PC-9 (cell line): ENCODE measurements around the gene CRAMP1. TPM values are rescaled to one million over a fixed set of nuclear protein-coding genes. Genes with fewer than 3 reads are reported as not detected.

Experiments
- BruUV-seq: library from RNA; stranded (reverse); fragments of 400-500 nt; replicated peaks from 2 replicates; lab custom pipeline; 2021; lab: Mats Ljungman, UMichigan
- CTCF ChIA-PET: fragments of 300-600 bp; sonication (Branson Sonifier 250); formaldehyde crosslinking; loops from one replicate; lab custom pipeline; 2022; ENCODE audit warnings: antibody characterized with exemption; lab: Charles Lee
- POLR2A ChIA-PET: fragments of 300-600 bp; sonication (Branson Sonifier 250); formaldehyde crosslinking; loops from one replicate; lab custom pipeline; 2022; ENCODE audit warnings: antibody characterized with exemption; ENCODE audit not compliant: unreplicated experiment; lab: Charles Lee
- DNase-seq, 2 experiments: peaks; one replicate each; pipeline versions ENCODE4 v3.0.0 to v3.0.0-alpha.2; 2015 to 2022; ENCODE audit warnings: mixed read lengths in 1 of 2
- H2AFZ ChIP-seq: fragments of 200-600 bp; sonication (generic); 2 replicates; pipeline ENCODE4 v1.8.1; 2017; ENCODE audit warnings: antibody characterized with exemption
- H3F3A ChIP-seq: fragments of 200-600 bp; sonication (generic); 2 replicates; pipeline ENCODE4 v1.8.1; 2017; ENCODE audit warnings: antibody characterized with exemption, mild to moderate bottlenecking, low read depth; ENCODE audit not compliant: insufficient read depth
- H3K27ac ChIP-seq: fragments of 200-600 bp; sonication (generic); 2 replicates; pipeline ENCODE4 v1.6.1; 2016; ENCODE audit warnings: mixed run types
- H3K27me3 ChIP-seq: fragments of 200-600 bp; sonication (generic); 2 replicates; pipeline ENCODE4 v1.6.1; 2016; ENCODE audit warnings: low read depth, mixed run types; ENCODE audit not compliant: insufficient read depth
- H3K36me3 ChIP-seq: fragments of 200-600 bp; sonication (generic); 2 replicates; pipeline ENCODE4 v1.6.1; 2016; ENCODE audit warnings: low read depth, mixed run types
- H3K4me1 ChIP-seq: fragments of 200-600 bp; sonication (generic); replicated peaks from 2 replicates; pipeline ENCODE4 v1.6.1; 2016; ENCODE audit warnings: mixed run types; ENCODE audit not compliant: insufficient read depth
- H3K4me2 ChIP-seq: fragments of 200-600 bp; sonication (generic); 2 replicates; pipeline ENCODE4 v1.6.1; 2017; ENCODE audit warnings: mixed run types
- H3K4me3 ChIP-seq: fragments of 200-600 bp; sonication (generic); 2 replicates; pipeline ENCODE4 v1.6.1; 2016; ENCODE audit warnings: mixed run types
- H3K79me2 ChIP-seq: fragments of 200-600 bp; sonication (generic); 2 replicates; pipeline ENCODE4 v1.6.1; 2017; ENCODE audit warnings: low read depth, mixed run types
- H3K9me2 ChIP-seq: fragments of 200-600 bp; sonication (generic); 2 replicates; pipeline ENCODE4 v1.8.1; 2017; ENCODE audit warnings: mild to moderate bottlenecking; ENCODE audit not compliant: insufficient read depth
- H3K9me3 ChIP-seq: fragments of 200-600 bp; sonication (generic); 2 replicates; pipeline ENCODE4 v1.8.1; 2016; ENCODE audit warnings: low read depth; ENCODE audit not compliant: insufficient read depth
- H4K20me1 ChIP-seq: fragments of 200-600 bp; sonication (generic); 2 replicates; pipeline ENCODE4 v1.8.1; 2017; ENCODE audit not compliant: insufficient read depth
- CTCF ChIP-seq: fragments of 200-600 bp; sonication (generic); conservative IDR thresholded peaks from 2 replicates; pipeline ENCODE4 v1.6.1; 2017; ENCODE audit warnings: mixed run types, antibody characterized with exemption, mild to moderate bottlenecking, moderate library complexity
- EZH2 ChIP-seq: fragments of 200-600 bp; sonication (generic); IDR thresholded peaks from 2 replicates; pipeline ENCODE4 v1.8.0; 2017; ENCODE audit warnings: antibody characterized with exemption, low read depth
- intact Hi-C: fragments of 100-400 bp; cut with micrococcal nuclease; formaldehyde crosslinking; loops from one replicate; pipeline ENCODE4 v1.10.0; 2022; ENCODE audit not compliant: unreplicated experiment
- total RNA-seq: library from RNA; stranded (reverse); gene quantifications from 2 replicates; pipeline ENCODE4 v1.2.3, GENCODE V29; 2021

CRAMP1 gene
- total RNA-seq, 1 experiment from 2014 or later, result 22.7 TPM

GRCh38 chr16:1631931-1632637 lies 19.9 kb downstream of the CRAMP1 start:
- ChIA-PET POLR2A (no interaction called here), CTCF (no interaction called here)
- peaks cover 39% of the 10 kb centered on the region for H4K20me1 ChIP-seq
- no peak overlapping the region for H2AFZ ChIP-seq
- no peak overlapping the region for H3K27ac ChIP-seq
- H3K4me1 ChIP-seq, result no peaks in the 10 kb centered on the region
- H3K9me2 ChIP-seq, result no peaks in the 10 kb centered on the region
- H3K4me3 ChIP-seq, result no peak overlapping the region
- no peaks in the 10 kb centered on the region for H3K9me3 ChIP-seq
- H3K4me2 ChIP-seq, result no peak overlapping the region
- BruUV-seq, result no TSS peak
- no peak for DNase-seq
- TF ChIP-seq EZH2 (no peak), CTCF (no peak)
- peaks cover 8% of the 10 kb centered on the region for H3K79me2 ChIP-seq
- no peaks in the 10 kb centered on the region for H3K27me3 ChIP-seq
- intact Hi-C loops, result no loop called here
- no peaks in the 10 kb centered on the region for H3F3A ChIP-seq
- H3K36me3 ChIP-seq, result 0 out of 2 replicates have a peak, but pooled peaks cover 3% of the 10 kb centered on the region

GRCh38 chr16:1632638-1632970 lies 20.4 kb downstream of the CRAMP1 start:
- Histone ChIP-seq H3F3A (no peaks in the 10 kb centered on the region), H3K4me2 (no peak overlapping the region), H4K20me1 (peaks cover 33% of the 10 kb centered on the region), H3K79me2 (peaks cover 4% of the 10 kb centered on the region), H3K27ac (no peak overlapping the region), H2AFZ (no peak overlapping the region), H3K9me3 (no peaks in the 10 kb centered on the region), H3K4me3 (no peak overlapping the region), H3K27me3 (no peaks in the 10 kb centered on the region), H3K36me3 (0 out of 2 replicates have a peak, but pooled peaks cover 3% of the 10 kb centered on the region), H3K9me2 (no peaks in the 10 kb centered on the region), H3K4me1 (no peaks in the 10 kb centered on the region)
- CTCF ChIA-PET, result no interaction called here
- no peak for DNase-seq
- intact Hi-C loops, result no loop called here
- TF ChIP-seq EZH2, result no peak
- no peak for TF ChIP-seq CTCF
- BruUV-seq, result no TSS peak
- POLR2A ChIA-PET, result no interaction called here

- no peaks in the 10 kb centered on the region for H3K79me2 ChIP-seq
Measured at GRCh38 chr16:1633310-1633709, 21.1 kb downstream of the CRAMP1 start.

More at GRCh38 chr16:1633310-1633709, 21.1 kb downstream of the CRAMP1 start:
- H2AFZ ChIP-seq, result no peak overlapping the region
- no peak overlapping the region for H3K4me3 ChIP-seq
- 0 out of 2 replicates have a peak, but pooled peaks cover 3% of the 10 kb centered on the region for H3K36me3 ChIP-seq
- no peaks in the 10 kb centered on the region for H3K9me3 ChIP-seq
- BruUV-seq, result no TSS peak
- H3K9me2 ChIP-seq, result no peaks in the 10 kb centered on the region
- CTCF ChIA-PET, result no interaction called here
- POLR2A ChIA-PET, result no interaction called here
- H3F3A ChIP-seq, result no peaks in the 10 kb centered on the region
- no peaks in the 10 kb centered on the region for H3K4me1 ChIP-seq
- no peak for TF ChIP-seq CTCF
- no peak for TF ChIP-seq EZH2
- H3K4me2 ChIP-seq, result no peak overlapping the region
- H3K27me3 ChIP-seq, result no peaks in the 10 kb centered on the region
- intact Hi-C loops, result no loop called here
- no peak for DNase-seq
- peaks cover 28% of the 10 kb centered on the region for H4K20me1 ChIP-seq
- H3K27ac ChIP-seq, result no peak overlapping the region
